AG04450 (cell line): Measurements from ENCODE around the gene CERS6. TPM values are rescaled to one million over a fixed set of nuclear protein-coding genes. Genes with fewer than 3 reads are reported as not detected.

ENCODE experiments used
- CTCF ChIA-PET: fragments of 300-600, 350-600 bp; formaldehyde crosslinking; extraction: SDS; loops from one replicate; lab custom pipeline; 2022; ENCODE audit warnings: antibody characterized with exemption, inconsistent platforms; lab: Charles Lee
- POLR2A ChIA-PET: fragments of 350-600 bp; formaldehyde crosslinking; extraction: SDS; loops from one replicate; lab custom pipeline; 2021; ENCODE audit warnings: antibody characterized with exemption, inconsistent platforms; lab: Yijun Ruan, JAX
- DNase-seq: peaks from one replicate; pipeline ENCODE4 v3.0.0-alpha.2; 2011; ENCODE audit warnings: low read depth, low spot score
- H3K27ac ChIP-seq: one replicate; pipeline ENCODE4 v1.5.1; 2012; ENCODE audit warnings: low read depth, low read length, control low read depth
- H3K27me3 ChIP-seq: one replicate; pipeline ENCODE4 v1.6.0; 2012; ENCODE audit warnings: low read length; ENCODE audit not compliant: control insufficient read depth, insufficient read depth
- H3K4me3 ChIP-seq: 2 replicates; pipeline ENCODE4 v1.5.1; 2011; ENCODE audit warnings: mild to moderate bottlenecking, low read depth, low read length, control low read depth
- H3K9me3 ChIP-seq: 2 replicates; pipeline ENCODE4 v1.5.1; 2012; ENCODE audit warnings: low read length; ENCODE audit not compliant: control insufficient read depth, insufficient read depth
- polyA plus RNA-seq: library from polyadenylated mRNA; depleted of rRNA; stranded (reverse); fragments of >200 nt; gene quantifications from 2 replicates; pipeline ENCODE4 v1.2.3, GENCODE V29; 2011
- TF ChIP-seq, protein P1 (sequence below): IDR thresholded peaks from 2 replicates; pipeline ENCODE4 v1.5.1; 2011; ENCODE audit warnings: low read depth, low read length, control low read depth, inconsistent platforms

The CERS6 gene
- polyA plus RNA-seq, 1 experiment: 6.2 TPM

- POLR2A ChIA-PET: no interaction called here
- TF ChIP-seq, protein P1, sequence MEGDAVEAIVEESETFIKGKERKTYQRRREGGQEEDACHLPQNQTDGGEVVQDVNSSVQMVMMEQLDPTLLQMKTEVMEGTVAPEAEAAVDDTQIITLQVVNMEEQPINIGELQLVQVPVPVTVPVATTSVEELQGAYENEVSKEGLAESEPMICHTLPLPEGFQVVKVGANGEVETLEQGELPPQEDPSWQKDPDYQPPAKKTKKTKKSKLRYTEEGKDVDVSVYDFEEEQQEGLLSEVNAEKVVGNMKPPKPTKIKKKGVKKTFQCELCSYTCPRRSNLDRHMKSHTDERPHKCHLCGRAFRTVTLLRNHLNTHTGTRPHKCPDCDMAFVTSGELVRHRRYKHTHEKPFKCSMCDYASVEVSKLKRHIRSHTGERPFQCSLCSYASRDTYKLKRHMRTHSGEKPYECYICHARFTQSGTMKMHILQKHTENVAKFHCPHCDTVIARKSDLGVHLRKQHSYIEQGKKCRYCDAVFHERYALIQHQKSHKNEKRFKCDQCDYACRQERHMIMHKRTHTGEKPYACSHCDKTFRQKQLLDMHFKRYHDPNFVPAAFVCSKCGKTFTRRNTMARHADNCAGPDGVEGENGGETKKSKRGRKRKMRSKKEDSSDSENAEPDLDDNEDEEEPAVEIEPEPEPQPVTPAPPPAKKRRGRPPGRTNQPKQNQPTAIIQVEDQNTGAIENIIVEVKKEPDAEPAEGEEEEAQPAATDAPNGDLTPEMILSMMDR: no peak
- CTCF ChIA-PET: no interaction called here
Observed at GRCh38 chr2:168602846-168603401, 146.9 kb downstream of the CERS6 start.

GRCh38 chr2:168603439-168603961 lies 147.4 kb downstream of the CERS6 start:
- ChIA-PET POLR2A (no interaction called here), CTCF (no interaction called here)
- Histone ChIP-seq H3K27me3 (no peaks in the 10 kb centered on the region), H3K9me3 (peaks cover 7% of the 10 kb centered on the region), H3K27ac (no peak overlapping the region), H3K4me3 (no peak overlapping the region)
- no peak for DNase-seq
- TF ChIP-seq, protein P1: no peak

More at GRCh38 chr2:168602846-168603401, 146.9 kb downstream of the CERS6 start:
- Histone ChIP-seq H3K4me3 (no peak overlapping the region), H3K27ac (no peak overlapping the region), H3K27me3 (no peaks in the 10 kb centered on the region), H3K9me3 (peaks cover 7% of the 10 kb centered on the region)
- DNase-seq: no peak

DNA sequence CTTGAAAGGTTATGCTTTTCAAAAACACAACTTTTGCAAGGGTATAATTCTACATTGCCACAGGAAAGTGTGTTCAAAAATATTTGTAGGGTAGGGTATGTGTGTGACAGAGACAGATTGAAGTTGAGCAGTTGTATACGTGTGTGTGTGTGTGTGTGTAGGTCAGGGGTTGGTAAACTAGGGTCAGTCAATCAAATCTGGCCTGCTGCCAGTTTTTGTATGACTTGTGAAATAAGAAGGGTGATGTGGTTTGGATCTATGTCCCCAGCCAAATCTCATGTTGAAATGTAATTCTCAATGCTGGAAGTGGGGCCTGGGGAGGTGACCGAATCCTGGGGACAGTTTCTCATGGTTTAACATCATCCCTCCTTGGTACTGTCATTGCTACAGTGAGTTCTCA lies 148.2 kb downstream of the CERS6 start:
- POLR2A ChIA-PET: no interaction called here
- no peak overlapping the region for H3K27ac ChIP-seq
- DNase-seq: no peak
- H3K4me3 ChIP-seq: no peak overlapping the region
- CTCF ChIA-PET: no interaction called here
- TF ChIP-seq, protein P1: no peak
- H3K9me3 ChIP-seq: peaks cover 7% of the 10 kb centered on the region
- no peaks in the 10 kb centered on the region for H3K27me3 ChIP-seq

- H3K27me3 ChIP-seq: no peaks in the 10 kb centered on the region
- POLR2A ChIA-PET: no interaction called here
- H3K27ac ChIP-seq: no peak overlapping the region
- H3K9me3 ChIP-seq: peaks cover 7% of the 10 kb centered on the region
- no peak for DNase-seq
- H3K4me3 ChIP-seq: no peak overlapping the region
- CTCF ChIA-PET: interaction anchor here (0.7 kb wide), 1 partner anchor 13 kb away, joined by 3 read pairs; no protein-coding TSS in a partner anchor
- TF ChIP-seq, protein P1: no peak
Observed at GRCh38 chr2:168607992-168608391, 151.9 kb downstream of the CERS6 start.

DNA sequence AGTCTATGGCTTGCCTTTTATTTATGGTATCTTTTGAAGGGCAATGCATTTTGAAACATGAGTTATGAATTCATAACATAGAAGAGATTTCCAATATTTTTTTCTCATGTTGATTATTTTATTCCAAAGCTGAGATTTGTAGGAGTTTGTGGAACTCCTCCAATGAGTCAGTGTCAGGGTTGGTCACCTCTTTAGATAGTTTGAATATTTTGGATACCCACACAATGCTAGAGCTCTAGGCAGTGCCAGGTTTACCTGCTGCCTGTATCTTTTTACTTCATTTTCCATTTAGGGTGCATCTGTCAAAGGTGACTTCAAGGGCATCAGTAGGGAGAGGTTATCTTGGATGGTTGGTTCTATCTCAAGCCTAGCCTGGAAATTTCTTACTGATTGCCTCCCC lies 152.7 kb downstream of the CERS6 start:
- CTCF ChIA-PET: no interaction called here
- POLR2A ChIA-PET: no interaction called here

More for the DNA sequence above, 152.7 kb downstream of the CERS6 start:
- no peak overlapping the region for H3K4me3 ChIP-seq
- TF ChIP-seq, protein P1: no peak
- H3K9me3 ChIP-seq: peaks cover 7% of the 10 kb centered on the region
- no peaks in the 10 kb centered on the region for H3K27me3 ChIP-seq
- H3K27ac ChIP-seq: no peak overlapping the region
- DNase-seq: no peak
